ENCODE measurements around the gene ETV3.

DNA sequence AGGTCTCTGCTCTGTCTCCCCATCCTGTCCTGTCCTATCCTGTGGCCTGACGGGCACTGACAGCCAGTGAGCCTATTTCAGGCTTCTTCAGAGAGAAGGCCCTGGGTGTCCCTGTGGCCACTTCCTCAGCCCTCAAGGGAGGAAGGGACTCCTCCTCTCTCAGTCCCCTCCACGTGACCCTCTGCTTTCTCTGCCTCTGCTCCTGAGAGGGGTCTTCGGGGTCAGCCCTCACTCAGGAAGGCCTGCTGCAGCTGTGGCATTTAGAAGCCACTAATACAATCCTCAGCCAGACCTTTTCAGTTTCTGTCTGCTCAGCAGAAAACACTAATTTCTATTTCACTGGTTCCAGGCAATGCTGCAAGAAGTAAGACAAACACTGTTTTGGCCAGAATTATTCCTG is 43.6 kb upstream of the ETV3 start:
- TF ChIP-seq, protein P1, sequence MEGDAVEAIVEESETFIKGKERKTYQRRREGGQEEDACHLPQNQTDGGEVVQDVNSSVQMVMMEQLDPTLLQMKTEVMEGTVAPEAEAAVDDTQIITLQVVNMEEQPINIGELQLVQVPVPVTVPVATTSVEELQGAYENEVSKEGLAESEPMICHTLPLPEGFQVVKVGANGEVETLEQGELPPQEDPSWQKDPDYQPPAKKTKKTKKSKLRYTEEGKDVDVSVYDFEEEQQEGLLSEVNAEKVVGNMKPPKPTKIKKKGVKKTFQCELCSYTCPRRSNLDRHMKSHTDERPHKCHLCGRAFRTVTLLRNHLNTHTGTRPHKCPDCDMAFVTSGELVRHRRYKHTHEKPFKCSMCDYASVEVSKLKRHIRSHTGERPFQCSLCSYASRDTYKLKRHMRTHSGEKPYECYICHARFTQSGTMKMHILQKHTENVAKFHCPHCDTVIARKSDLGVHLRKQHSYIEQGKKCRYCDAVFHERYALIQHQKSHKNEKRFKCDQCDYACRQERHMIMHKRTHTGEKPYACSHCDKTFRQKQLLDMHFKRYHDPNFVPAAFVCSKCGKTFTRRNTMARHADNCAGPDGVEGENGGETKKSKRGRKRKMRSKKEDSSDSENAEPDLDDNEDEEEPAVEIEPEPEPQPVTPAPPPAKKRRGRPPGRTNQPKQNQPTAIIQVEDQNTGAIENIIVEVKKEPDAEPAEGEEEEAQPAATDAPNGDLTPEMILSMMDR (conservative IDR thresholded peaks at IDR 0.05) = no peak
- no peak for TF ChIP-seq EZH2 (IDR thresholded peaks at IDR 0.05; ENCODE audit: low read depth)
